Measurements from ENCODE around the gene SFXN4. TPM values are rescaled to one million over a fixed set of nuclear protein-coding genes. Genes with fewer than 3 reads are reported as not detected.

The SFXN4 gene
- total and polyA plus RNA-seq, 2 of the 4 experiments (the other 2 are of a cell fraction): 12.0 to 12.5 TPM

DNA sequence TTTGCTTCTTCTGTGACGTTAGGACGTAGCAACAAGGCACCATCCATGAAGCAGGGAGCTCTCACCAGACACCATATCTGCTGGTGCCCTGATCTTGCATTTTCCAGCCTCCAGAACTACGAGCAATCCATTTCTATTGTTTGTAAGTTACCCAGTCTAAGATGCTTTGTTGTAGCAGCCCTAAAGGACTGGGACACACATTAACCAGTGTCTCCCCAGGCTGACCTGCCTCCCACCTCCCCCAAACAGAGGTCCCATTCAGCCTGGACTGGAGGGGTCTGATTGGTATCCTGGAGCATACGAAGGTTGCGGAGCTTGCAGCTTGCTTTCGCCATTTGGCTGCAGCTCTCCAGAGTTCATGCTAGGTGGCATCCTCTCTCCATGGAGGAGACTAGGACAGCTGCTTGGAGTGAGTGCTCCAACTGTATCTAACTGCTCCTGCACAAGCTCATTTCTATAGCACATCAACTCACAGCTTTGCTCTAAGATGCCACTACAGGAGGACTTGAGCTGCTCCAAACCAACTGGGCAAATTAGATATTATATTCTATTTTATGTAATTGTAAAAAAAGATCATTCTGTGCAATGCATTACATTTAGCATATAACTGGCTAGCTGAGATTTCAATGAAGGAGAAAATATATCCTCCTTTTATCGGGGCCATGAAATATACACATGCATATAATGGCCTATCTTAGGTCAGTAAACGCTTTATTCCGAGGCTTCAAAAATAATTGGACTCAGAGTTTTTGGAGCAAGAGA, 33.9 kb upstream of the SFXN4 start:
- Histone ChIP-seq H2AK9ac (replicated peaks; ENCODE audit: low read depth, low read length, poor library complexity) (peak overlapping the region; percentile 21), H2BK20ac (ENCODE audit: low read depth, low read length) (0 out of 2 replicates have a peak overlapping the region, but pooled peaks have one; percentile 55), H2AK5ac (ENCODE audit: low read depth, low read length) (peak overlapping the region; percentile 89), H4K5ac (ENCODE audit: low read depth, low read length) (no peak overlapping the region), H3K27me3 (ENCODE audit: control insufficient read depth, insufficient read depth, low read length) (no peaks in the 10 kb centered on the region), H4K91ac (ENCODE audit: insufficient read depth, low read depth, low read length) (peak overlapping the region; percentile 61; the same call in 1 of the 2 replicates), H3K36me3 (ENCODE audit: control insufficient read depth, insufficient read depth, low read length) (no peaks in the 10 kb centered on the region), H3K27ac (ENCODE audit: insufficient read depth, low read length) (no peak overlapping the region), H3K9ac (ENCODE audit: low read depth, low read length) (no peak overlapping the region), H2BK120ac (ENCODE audit: low read depth, low read length) (peak overlapping the region; percentile 69; the same call in 1 of the 2 replicates), H3K23ac (ENCODE audit: low read depth, low read length) (no peak overlapping the region), H3K4me1 (ENCODE audit: control insufficient read depth, insufficient read depth, low read length) (peaks cover 11% of the 10 kb centered on the region), H2BK5ac (ENCODE audit: low read depth, low read length, poor library complexity, severe bottlenecking) (no peak overlapping the region), H4K8ac (ENCODE audit: low read depth in 2 of 2, low read length in 2 of 2) (no peak overlapping the region), H3K9me3 (ENCODE audit: control insufficient read depth, insufficient read depth, low read length) (peaks cover 2% of the 10 kb centered on the region; the same call in 1 of the 2 replicates), H3K56ac (ENCODE audit: extremely low read depth, insufficient read depth, low read length) (no peak overlapping the region), H3K4me2 (ENCODE audit: low read depth, low read length) (no peak overlapping the region), H2AFZ (replicated peaks; ENCODE audit: low read length, poor library complexity) (peak overlapping the region; percentile 61), H3K9me1 (ENCODE audit: insufficient read depth, low read length) (no peaks in the 10 kb centered on the region), H3K79me1 (ENCODE audit: low read depth in 1 of 2, low read length in 2 of 2) (no peaks in the 10 kb centered on the region), H3K14ac (replicated peaks; ENCODE audit: low read depth, low read length) (no peak overlapping the region), H2BK15ac (ENCODE audit: low read depth, low read length) (peak overlapping the region; percentile 27; the same call in 1 of the 3 replicates), H3K18ac (ENCODE audit: low read depth, low read length) (no peak overlapping the region), H3K4me3 (ENCODE audit: insufficient read depth, low read depth, low read length) (no peak overlapping the region), H4K20me1 (ENCODE audit: insufficient read depth, low read length) (no peaks in the 10 kb centered on the region), H3K4ac (ENCODE audit: low read depth, low read length) (peak overlapping the region; percentile 56)
- POLR2A ChIA-PET (ENCODE audit: unreplicated experiment): no interaction called here
- ATAC-seq (ENCODE audit: low read depth) (peak; percentile 85), DNase-seq (peak; percentile 89)
- 50% methylated on average over 2 of the region's 9 CpGs; no CpG with 5 or more reads in 1 of the 2 experiments for WGBS, 2 experiments (ENCODE audit: extremely low coverage in 2 of 2, insufficient read length in 1 of 2)
- in situ Hi-C loops (cut with MboI; ENCODE audit: low sequenced_read_pairs) (loop anchor here (5.0 to 25.0 kb wide), 3 partner anchors 248 to 663 kb away; partner anchors contain the start of gene MCMBP), dilution Hi-C loops (cut with HindIII; ENCODE audit: low sequenced_read_pairs, unreplicated experiment) (no loop called here), intact Hi-C loops (cut with micrococcal nuclease) (loop anchor here (1.0 to 2.0 kb wide), 4 partner anchors 217 to 397 kb away; partner anchors contain the start of gene TIAL1)
- BruUV-seq (replicated peaks): no TSS peak
- CTCF ChIA-PET: interaction anchor here (0.5 to 3.7 kb wide), 34 partner anchors 10 to 526 kb away, joined by 3 to 31 read pairs (median 5); partner anchors contain the start of genes BAG3 and RGS10
- TF ChIP-seq CHD1 (IDR thresholded peaks at IDR 0.05; ENCODE audit: low read depth, low read length) (no peak), POLR2A (IDR thresholded peaks at IDR 0.05; ENCODE audit: low read depth, low read length) (no peak; the same call in 1 of the 2 replicates), NFE2L2 (IDR thresholded peaks at IDR 0.05; ENCODE audit: low read depth, low read length) (no peak), FOS (IDR thresholded peaks at IDR 0.05; ENCODE audit: low read depth, low read length) (no peak), MXI1 (IDR thresholded peaks at IDR 0.05; ENCODE audit: borderline replicate concordance, low read depth, low read length) (no peak), RFX5 (IDR thresholded peaks at IDR 0.05; ENCODE audit: low read depth, low read length) (no peak), SMC3 (IDR thresholded peaks at IDR 0.05; ENCODE audit: low read depth, low read length) (peak; percentile 82), BHLHE40 (IDR thresholded peaks at IDR 0.05; ENCODE audit: low read depth, low read length) (no peak), CEBPB (IDR thresholded peaks at IDR 0.05; ENCODE audit: low read depth, low read length) (no peak), MAZ (IDR thresholded peaks at IDR 0.05; ENCODE audit: borderline replicate concordance, low read depth, low read length) (no peak), RAD21 (IDR thresholded peaks at IDR 0.05; ENCODE audit: low read length) (peak; percentile 95)
- TF ChIP-seq, protein P1, sequence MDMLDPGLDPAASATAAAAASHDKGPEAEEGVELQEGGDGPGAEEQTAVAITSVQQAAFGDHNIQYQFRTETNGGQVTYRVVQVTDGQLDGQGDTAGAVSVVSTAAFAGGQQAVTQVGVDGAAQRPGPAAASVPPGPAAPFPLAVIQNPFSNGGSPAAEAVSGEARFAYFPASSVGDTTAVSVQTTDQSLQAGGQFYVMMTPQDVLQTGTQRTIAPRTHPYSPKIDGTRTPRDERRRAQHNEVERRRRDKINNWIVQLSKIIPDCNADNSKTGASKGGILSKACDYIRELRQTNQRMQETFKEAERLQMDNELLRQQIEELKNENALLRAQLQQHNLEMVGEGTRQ (IDR thresholded peaks at IDR 0.05; ENCODE audit: low read depth, low read length): no peak
- TF ChIP-seq, protein P2, sequence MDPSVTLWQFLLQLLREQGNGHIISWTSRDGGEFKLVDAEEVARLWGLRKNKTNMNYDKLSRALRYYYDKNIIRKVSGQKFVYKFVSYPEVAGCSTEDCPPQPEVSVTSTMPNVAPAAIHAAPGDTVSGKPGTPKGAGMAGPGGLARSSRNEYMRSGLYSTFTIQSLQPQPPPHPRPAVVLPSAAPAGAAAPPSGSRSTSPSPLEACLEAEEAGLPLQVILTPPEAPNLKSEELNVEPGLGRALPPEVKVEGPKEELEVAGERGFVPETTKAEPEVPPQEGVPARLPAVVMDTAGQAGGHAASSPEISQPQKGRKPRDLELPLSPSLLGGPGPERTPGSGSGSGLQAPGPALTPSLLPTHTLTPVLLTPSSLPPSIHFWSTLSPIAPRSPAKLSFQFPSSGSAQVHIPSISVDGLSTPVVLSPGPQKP (IDR thresholded peaks at IDR 0.05; ENCODE audit: borderline replicate concordance, low read depth, low read length): no peak
- TF ChIP-seq, protein P3, sequence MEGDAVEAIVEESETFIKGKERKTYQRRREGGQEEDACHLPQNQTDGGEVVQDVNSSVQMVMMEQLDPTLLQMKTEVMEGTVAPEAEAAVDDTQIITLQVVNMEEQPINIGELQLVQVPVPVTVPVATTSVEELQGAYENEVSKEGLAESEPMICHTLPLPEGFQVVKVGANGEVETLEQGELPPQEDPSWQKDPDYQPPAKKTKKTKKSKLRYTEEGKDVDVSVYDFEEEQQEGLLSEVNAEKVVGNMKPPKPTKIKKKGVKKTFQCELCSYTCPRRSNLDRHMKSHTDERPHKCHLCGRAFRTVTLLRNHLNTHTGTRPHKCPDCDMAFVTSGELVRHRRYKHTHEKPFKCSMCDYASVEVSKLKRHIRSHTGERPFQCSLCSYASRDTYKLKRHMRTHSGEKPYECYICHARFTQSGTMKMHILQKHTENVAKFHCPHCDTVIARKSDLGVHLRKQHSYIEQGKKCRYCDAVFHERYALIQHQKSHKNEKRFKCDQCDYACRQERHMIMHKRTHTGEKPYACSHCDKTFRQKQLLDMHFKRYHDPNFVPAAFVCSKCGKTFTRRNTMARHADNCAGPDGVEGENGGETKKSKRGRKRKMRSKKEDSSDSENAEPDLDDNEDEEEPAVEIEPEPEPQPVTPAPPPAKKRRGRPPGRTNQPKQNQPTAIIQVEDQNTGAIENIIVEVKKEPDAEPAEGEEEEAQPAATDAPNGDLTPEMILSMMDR (conservative IDR thresholded peaks at IDR 0.05; ENCODE audit: low read depth, low read length): peak; percentile 92

Measured in IMR-90 (cell line).